Measurements from ENCODE around the gene TBC1D8. TPM values are rescaled to one million over a fixed set of nuclear protein-coding genes. Genes with fewer than 3 reads are reported as not detected.

The TBC1D8 gene
- total RNA-seq, 1 experiment from 2014 or later = 139 TPM

DNA sequence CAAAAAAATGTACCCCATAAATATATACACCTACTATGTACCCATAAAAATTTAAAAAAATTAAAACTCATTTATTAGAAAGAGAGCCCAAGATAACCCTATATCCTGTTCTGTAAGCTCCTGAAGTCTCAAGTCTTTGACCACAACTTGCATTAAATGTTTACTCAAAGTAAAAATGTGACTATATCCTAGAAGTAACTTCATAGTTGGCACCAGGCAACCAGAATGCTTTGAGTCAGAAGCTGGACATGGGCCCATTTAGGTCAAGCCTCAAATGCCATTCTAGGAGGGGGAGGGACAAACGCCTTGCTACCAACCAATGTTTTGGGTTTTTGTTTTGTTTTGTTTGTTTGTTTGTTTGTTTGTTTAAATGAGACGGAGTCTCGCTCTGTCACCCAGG lies 9.3 kb upstream of the TBC1D8 start:
- DNase-seq (ENCODE audit: low read depth, low spot score) (no peak), ATAC-seq (0 out of 2 replicates have a peak, but pooled peaks have one; percentile 57)
- BruUV-seq (replicated peaks) = no TSS peak
- intact Hi-C loops (cut with micrococcal nuclease; ENCODE audit: unreplicated experiment) (no loop called here), in situ Hi-C loops (cut with HindIII; ENCODE audit: low pct_unique_long_range_greater_than_20kb, low sequenced_read_pairs) (no loop called here)
- H3K36me3 ChIP-seq (ENCODE audit: control insufficient read depth, insufficient read depth, low read length) = no peaks in the 10 kb centered on the region
- H3K4me3 ChIP-seq (ENCODE audit: low read depth in 2 of 2, low read length in 2 of 2) = no peak overlapping the region
- H3K4me1 ChIP-seq (ENCODE audit: control insufficient read depth, insufficient read depth, low read length) = no peaks in the 10 kb centered on the region
- no peak overlapping the region for H3K27ac ChIP-seq (ENCODE audit: low read length)
- CTCF ChIA-PET = no interaction called here
- H3K9me3 ChIP-seq (ENCODE audit: control insufficient read depth, insufficient read depth, low read depth, low read length) = no peaks in the 10 kb centered on the region
- TF ChIP-seq TCF7L2 (IDR thresholded peaks at IDR 0.05; ENCODE audit: low read depth, low read length) (no peak), POLR2AphosphoS5 (IDR thresholded peaks at IDR 0.05; ENCODE audit: low read depth, low read length) (no peak), REST (IDR thresholded peaks at IDR 0.05; ENCODE audit: insufficient read depth in 1 of 2, low read depth in 2 of 2, low read length in 1 of 2) (no peak), SIN3A (IDR thresholded peaks at IDR 0.05; ENCODE audit: borderline replicate concordance, insufficient read depth, low read depth, low read length) (no peak)
- TF ChIP-seq, protein P1, sequence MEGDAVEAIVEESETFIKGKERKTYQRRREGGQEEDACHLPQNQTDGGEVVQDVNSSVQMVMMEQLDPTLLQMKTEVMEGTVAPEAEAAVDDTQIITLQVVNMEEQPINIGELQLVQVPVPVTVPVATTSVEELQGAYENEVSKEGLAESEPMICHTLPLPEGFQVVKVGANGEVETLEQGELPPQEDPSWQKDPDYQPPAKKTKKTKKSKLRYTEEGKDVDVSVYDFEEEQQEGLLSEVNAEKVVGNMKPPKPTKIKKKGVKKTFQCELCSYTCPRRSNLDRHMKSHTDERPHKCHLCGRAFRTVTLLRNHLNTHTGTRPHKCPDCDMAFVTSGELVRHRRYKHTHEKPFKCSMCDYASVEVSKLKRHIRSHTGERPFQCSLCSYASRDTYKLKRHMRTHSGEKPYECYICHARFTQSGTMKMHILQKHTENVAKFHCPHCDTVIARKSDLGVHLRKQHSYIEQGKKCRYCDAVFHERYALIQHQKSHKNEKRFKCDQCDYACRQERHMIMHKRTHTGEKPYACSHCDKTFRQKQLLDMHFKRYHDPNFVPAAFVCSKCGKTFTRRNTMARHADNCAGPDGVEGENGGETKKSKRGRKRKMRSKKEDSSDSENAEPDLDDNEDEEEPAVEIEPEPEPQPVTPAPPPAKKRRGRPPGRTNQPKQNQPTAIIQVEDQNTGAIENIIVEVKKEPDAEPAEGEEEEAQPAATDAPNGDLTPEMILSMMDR (IDR thresholded peaks at IDR 0.05) = no peak
- POLR2A ChIA-PET = no interaction called here
- no peaks in the 10 kb centered on the region for H3K27me3 ChIP-seq (ENCODE audit: control insufficient read depth, insufficient read depth, low read length)

DNA sequence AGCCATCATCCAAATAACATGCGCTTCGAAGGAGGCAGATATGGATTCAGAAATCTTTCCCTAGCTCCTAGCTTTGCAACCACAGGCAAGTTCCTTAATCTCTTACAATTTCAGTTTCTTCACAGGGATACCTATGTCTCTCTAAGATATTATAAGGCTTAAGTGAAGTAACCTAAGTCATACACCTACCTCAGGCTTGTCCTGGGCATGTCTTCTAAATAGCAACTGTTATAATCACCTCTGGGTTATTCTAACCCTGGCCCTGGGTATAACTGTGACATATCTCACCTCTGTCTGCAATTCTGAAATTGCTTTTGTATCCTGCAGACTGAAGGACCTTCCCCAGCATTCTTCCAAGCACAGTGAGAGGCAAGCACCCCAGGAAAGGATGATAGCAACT lies 8.3 kb upstream of the TBC1D8 start:
- CTCF ChIA-PET = no interaction called here
- no TSS peak for BruUV-seq (replicated peaks)
- peaks cover 2% of the 10 kb centered on the region; the same call in 1 of the 2 replicates for H3K4me1 ChIP-seq (ENCODE audit: control insufficient read depth, insufficient read depth, low read length)
- POLR2A ChIA-PET = interaction anchor here (0.7 kb wide), 1 partner anchor 43 kb away, joined by 4 read pairs; no protein-coding TSS in a partner anchor
- ATAC-seq (no peak), DNase-seq (ENCODE audit: low read depth, low spot score) (no peak)
- H3K27me3 ChIP-seq (ENCODE audit: control insufficient read depth, insufficient read depth, low read length) = no peaks in the 10 kb centered on the region
- no peak overlapping the region for H3K4me3 ChIP-seq (ENCODE audit: low read depth in 2 of 2, low read length in 2 of 2)
- intact Hi-C loops (cut with micrococcal nuclease; ENCODE audit: unreplicated experiment) = no loop called here
- 0 out of 2 replicates have a peak overlapping the region, but pooled peaks have one; percentile 23 for H3K27ac ChIP-seq (ENCODE audit: low read length)
- H3K36me3 ChIP-seq (ENCODE audit: control insufficient read depth, insufficient read depth, low read length) = no peaks in the 10 kb centered on the region
- in situ Hi-C loops (cut with HindIII; ENCODE audit: low pct_unique_long_range_greater_than_20kb, low sequenced_read_pairs) = no loop called here
- TF ChIP-seq TCF7L2 (IDR thresholded peaks at IDR 0.05; ENCODE audit: low read depth, low read length) = no peak
- no peaks in the 10 kb centered on the region for H3K9me3 ChIP-seq (ENCODE audit: control insufficient read depth, insufficient read depth, low read depth, low read length)

- in situ Hi-C loops (cut with HindIII; ENCODE audit: low pct_unique_long_range_greater_than_20kb, low sequenced_read_pairs) (no loop called here), intact Hi-C loops (cut with micrococcal nuclease; ENCODE audit: unreplicated experiment) (no loop called here)
- no peak overlapping the region for H3K27ac ChIP-seq (ENCODE audit: low read length)
- H3K27me3 ChIP-seq (ENCODE audit: control insufficient read depth, insufficient read depth, low read length) = no peaks in the 10 kb centered on the region
- ATAC-seq (no peak), DNase-seq (ENCODE audit: low read depth, low spot score) (no peak)
- no peaks in the 10 kb centered on the region for H3K9me3 ChIP-seq (ENCODE audit: control insufficient read depth, insufficient read depth, low read depth, low read length)
- CTCF ChIA-PET = no interaction called here
- no peak overlapping the region for H3K4me3 ChIP-seq (ENCODE audit: low read depth in 2 of 2, low read length in 2 of 2)
- peaks cover 23% of the 10 kb centered on the region for H3K4me1 ChIP-seq (ENCODE audit: control insufficient read depth, insufficient read depth, low read length)
- BruUV-seq (replicated peaks) = no TSS peak
- no peaks in the 10 kb centered on the region for H3K36me3 ChIP-seq (ENCODE audit: control insufficient read depth, insufficient read depth, low read length)
- TF ChIP-seq, protein P1 (IDR thresholded peaks at IDR 0.05) = no peak
- TF ChIP-seq TCF7L2 (IDR thresholded peaks at IDR 0.05; ENCODE audit: low read depth, low read length) = no peak
- no peak for TF ChIP-seq SIN3A (IDR thresholded peaks at IDR 0.05; ENCODE audit: borderline replicate concordance, insufficient read depth, low read depth, low read length)
- TF ChIP-seq REST (IDR thresholded peaks at IDR 0.05; ENCODE audit: insufficient read depth in 1 of 2, low read depth in 2 of 2, low read length in 1 of 2) = no peak
- no peak for TF ChIP-seq POLR2AphosphoS5 (IDR thresholded peaks at IDR 0.05; ENCODE audit: low read depth, low read length)
- POLR2A ChIA-PET = no interaction called here
Observed at GRCh38 chr2:101157272-101157671, 6.1 kb upstream of the TBC1D8 start.

Measured in Panc1 (cell line).